NCI-H1417 treated with DMSO at 0.1 percent for 48 hours (cell line): ENCODE measurements around the gene METTL21A.

Experiments
- DNase-seq: peaks from one replicate; lab custom pipeline; 2025; lab: John Stamatoyannopoulos, UW

The METTL21A gene

DNA sequence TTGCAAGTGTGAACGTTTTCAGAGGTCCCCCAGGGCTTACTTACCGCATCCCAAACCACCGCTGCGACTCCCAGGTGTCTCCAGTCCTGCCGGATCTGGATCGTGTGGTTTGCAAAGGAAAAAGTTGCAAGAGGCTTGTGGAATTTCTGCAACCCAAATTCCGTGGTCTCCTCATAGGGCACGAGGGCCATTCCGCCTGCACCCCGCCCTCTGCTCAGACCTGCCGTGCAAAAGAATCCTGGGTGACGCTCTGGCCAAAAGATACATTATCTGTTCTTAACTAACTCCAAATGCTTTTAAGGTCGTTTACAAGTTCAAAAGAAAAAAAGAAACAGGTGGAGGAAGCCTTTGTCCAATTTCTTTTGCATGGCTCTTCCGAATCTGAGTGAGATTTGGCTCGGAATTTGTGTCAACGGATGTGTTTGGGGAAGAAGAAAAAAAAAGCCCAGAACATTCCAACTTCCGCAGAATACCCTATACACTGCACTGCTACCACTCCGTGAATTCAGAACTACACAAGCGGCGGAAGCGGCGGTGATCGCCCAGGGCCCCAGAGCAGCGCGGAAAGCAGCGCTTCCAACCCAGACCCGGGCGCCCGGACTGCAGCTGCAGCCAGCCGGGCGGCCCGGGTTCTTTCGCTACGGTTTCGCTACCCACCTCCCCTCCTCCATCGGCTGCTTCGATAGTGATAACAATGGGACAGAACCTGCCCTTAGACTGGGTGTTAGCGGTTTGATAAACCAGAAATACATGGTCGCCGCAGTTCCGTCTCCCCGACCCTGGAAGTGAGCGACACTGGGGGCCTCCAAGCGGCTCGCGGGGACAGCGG, 795 bp downstream of the METTL21A start:
- no peak for DNase-seq

DNA sequence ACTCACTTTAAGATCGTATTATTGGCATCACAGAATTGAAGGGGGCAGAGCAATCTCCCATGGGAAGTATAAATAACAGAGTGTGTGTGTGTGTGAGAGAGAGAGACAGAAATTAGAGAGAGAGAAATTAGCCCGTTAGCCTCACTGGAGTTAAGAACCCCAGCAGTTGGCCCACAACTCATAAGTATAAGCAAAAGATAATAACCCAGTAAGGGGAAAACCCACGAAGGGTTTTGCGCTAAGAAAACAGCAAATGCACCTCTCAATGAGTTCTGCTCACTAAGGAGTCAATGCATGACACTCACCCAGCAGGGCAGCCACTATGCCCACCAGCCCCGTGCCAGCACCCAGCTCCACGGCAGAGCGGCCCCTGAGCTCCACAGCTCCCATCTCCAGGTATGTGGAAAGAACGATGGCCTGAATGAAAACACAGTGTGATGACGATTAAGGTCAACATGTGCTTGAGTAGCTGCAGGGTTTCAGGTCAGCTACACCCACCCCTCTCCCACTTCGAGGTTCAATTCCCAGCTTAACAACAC, 3.6 kb downstream of the METTL21A start:
- DNase-seq: no peak

DNA sequence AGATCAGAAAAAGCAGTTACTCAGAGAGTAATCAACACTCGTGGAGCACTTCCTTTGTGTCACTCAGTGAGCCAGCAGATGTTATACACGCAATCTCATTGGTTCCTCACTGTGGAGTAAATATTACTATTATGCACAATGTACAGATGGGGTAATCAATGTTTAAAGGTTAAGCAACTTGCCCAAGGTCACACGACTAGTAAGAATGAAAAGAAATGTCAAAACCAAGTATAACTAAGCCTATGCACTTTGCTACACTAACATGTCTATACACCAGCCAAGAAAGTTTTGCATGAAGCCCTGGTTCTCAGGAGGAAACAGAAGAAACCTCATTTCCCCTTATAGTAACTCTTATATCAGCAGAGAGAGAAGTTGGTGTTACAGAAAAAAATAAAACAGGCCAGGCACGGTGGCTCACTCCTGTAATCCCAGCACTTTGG, 5.4 kb downstream of the METTL21A start:
- DNase-seq: no peak

DNA sequence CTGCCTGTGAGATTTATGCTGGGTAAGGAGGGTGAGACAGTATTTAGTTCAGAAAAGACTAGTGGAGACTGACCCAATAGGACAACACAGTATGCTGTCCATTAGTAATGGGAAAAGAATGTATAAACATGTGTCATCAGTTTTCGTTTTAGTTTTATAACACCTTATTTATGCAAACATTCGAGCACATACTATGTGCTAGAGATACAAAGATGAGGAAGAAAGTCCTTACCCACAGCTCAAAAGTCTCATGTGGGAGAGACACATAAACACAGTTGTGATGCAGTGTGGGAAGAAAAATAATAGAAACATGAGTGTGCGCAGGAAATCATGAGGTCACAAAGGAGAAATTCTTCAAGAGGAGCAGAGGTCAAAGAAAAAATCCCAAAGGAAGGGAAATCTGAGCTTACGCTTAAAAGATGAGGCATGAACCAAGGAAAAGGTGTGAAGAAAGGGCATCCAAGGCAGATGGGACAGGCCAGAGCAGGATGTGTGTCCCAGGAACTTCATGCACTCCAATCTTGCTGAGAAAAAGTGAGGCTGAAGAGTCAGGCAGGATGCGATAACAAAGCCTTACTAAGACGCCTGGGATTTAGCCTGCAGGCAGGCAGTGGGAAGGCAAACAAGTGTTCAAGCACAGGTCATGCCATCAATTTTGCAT, 8.1 kb downstream of the METTL21A start:
- no peak for DNase-seq

DNA sequence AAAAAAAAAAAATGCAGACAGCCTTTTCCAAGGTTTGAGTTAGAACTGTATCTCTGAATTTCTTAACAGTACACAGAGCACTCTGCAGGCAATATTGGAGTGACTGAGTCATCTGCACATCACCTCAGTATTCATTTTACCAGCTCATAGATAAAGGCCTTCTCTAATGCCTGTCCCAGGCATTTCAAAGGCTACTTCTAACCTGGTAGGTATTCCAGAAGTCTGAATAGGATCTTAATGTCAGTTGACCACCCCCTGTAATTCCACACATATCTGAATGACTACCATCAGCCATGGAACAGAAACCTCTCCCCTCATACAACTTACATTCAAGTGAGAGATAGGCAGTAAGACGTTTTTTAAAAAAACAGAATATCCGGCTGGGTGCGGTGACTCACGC, 9.0 kb downstream of the METTL21A start:
- DNase-seq: no peak

DNA sequence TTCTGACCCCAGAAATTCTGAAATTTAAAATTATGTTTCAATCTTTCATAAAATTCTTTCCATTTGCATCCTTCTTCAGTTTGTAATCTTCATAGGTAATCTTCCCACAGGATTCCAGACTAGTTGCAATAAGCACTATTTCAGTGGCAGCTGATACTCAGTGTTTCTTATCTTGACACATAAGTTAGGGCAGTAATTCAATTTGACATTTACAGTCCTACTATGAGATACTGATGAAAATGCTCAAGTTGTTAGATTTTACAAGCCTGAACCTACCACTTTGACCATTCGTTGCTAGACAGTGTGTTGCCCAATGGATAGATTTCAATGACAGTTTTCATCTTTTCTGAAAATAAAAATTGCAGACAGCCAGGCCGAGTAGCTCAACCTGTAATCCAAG, 10.4 kb downstream of the METTL21A start:
- no peak for DNase-seq

DNA sequence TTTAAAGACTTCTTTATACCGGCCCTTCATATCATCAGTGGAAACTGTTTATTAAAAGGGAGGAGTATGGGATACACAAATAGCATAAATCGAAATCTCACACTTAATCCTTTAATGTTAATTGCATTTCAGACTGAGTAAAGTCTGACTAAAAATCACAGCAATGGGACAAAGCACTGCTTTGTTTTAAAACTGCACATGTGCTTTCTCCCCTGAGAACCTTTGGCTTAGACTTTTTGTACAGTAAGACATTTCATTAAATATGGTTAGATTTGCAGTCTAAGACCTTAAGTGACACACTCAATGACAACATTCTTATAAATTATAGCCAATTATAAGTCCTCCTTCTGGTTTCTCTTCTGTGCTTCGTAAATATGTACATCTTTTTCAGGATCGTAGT, 12.5 kb downstream of the METTL21A start:
- no peak for DNase-seq

DNA sequence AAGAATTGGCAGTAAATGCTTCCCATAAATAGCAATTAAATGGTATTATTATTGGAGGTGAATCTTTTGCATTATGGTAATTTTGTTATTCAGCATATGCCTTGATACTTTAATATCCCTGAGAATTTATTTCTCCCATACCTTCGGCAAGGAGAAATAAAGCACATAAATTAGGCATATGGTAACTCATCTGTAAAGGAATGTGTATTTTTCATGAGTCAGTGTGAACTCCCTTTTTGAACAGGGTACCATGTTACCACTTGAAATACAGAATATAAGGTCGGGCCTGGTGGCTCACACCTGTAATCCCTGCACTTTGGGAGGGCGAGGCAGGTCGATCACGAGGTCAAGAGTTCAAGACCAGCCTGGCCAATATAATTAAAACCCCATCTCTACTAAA, 18.4 kb downstream of the METTL21A start:
- DNase-seq: no peak

DNA sequence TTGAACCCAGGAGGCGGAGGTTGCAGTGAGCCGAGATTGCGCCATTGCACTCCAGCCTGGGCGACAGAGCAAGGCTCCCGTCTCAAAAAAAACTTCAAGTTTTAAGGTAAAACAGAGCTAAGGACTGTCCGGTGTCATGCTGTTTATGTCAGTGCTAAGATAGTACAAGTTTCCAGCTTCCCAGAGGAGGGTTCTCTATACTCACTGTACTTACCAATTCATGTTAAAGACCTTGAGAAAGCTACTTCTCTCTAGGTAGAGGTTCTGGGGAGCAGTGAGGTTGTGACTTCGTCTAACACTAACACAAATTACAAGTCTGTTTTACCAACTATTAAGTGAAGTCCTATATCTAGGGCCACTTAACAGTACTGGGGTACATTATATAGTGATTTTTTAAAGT, 18.8 kb downstream of the METTL21A start:
- DNase-seq: no peak

DNA sequence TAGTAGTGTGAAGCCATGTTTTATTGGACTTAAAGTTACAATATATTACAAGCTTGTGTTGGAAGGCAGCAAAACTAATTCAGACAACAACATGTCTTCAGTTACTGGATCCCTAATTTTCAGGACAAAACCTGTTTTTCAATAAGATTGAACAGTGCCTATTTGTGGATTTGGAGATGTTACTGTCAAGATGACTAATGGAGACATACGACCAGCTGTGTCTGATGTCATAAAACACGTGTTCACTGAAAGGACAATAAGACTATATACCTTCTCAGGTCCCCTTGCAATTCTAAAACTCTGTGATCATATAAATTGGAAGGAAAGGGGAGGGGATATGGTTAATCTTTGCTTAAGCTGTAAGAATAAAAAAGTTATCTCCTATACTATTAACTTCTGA, 21.7 kb downstream of the METTL21A start:
- DNase-seq: no peak

DNA sequence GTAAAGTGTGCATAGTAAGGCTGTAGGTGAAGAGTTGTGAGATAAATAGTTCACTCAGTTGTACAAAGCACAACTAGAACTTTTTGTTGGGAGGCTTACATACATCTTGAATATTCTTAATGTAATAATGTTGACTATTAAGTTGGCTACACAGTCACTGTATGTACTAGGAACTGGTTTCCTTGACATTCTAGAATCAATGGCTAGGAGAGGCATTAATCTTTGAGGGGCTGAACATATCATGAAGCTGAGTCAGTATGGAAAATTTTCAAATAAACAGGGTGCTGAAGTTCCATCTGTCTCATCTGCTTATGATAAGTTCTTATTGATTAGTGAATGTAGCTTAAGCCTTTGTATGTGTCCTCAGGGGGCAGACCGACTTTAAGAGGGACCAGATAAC, 23.4 kb downstream of the METTL21A start:
- no peak for DNase-seq

DNA sequence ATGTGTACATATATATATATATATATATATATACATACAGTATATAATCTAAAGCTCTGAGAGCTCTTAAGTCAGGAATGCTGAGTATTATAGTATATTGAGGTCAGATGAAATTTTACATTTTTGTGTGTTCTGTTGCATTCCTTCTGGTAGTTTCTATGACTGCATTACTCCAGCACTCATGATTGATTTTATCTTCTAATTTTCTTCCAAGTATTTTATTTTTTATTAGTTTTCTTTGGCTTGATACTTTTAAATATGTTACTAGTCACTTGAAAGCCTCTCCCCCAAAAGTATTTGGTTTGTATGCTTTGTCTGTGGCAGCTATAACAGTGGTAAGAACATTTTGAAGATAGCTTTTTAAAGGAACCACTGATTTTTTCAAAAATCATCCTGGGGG, 25.0 kb downstream of the METTL21A start:
- DNase-seq: no peak

DNA sequence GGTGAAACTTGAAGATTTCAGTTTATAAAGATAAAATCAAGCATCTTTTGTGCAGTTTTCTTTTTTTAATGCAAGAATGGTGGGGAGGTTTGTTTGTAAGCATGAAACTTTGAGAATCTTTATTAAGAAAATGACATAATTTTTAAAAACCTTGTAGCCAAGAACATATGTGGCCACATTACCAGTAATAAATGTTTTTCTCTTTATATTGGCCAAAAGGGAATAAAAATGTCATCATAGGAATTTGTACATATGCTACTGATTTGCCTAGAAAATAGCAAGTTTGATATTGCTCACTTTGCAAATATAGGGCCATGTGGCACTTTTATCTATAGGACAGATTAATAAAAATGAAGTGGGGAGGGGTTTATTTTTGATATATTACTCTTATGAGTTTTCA, 25.6 kb downstream of the METTL21A start:
- no peak for DNase-seq

DNA sequence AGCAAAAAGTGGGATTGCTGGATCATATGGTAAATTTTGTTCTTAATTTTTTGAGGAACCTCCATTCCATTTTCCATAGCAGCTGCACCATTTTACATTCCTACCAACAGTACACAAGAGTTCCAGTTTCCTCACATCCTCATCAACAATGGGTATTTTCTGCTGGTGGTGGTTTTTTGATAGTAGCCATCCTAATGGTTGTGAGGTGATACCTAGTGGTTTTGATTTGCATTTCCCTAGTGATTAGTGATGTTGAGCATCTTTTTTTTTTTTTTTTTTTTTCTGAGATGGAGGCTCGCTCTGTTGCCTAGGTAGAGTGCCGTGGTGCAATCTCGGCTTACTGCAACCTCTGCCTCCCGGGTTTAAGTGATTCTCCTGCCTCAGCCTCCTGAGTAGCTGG, 30.5 kb downstream of the METTL21A start:
- no peak for DNase-seq

DNA sequence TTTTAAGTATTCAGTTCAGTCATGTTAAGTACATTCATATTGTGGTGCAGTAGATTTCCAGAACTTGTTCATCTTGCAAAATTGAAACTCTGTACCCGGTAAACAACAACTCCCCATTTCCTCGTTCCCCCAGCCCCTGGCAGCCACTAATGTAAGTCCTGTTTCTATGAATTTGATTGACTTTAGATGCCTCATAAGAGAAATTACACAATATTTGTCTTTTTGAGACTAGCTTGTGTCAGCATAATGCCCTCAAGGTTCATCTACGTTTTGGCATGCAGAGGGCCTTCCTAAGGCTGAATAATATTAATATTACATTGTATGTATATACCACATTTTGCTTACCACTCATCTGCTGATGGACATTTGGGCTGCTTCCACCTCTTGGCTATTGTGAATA, 30.9 kb downstream of the METTL21A start:
- no peak for DNase-seq

DNA sequence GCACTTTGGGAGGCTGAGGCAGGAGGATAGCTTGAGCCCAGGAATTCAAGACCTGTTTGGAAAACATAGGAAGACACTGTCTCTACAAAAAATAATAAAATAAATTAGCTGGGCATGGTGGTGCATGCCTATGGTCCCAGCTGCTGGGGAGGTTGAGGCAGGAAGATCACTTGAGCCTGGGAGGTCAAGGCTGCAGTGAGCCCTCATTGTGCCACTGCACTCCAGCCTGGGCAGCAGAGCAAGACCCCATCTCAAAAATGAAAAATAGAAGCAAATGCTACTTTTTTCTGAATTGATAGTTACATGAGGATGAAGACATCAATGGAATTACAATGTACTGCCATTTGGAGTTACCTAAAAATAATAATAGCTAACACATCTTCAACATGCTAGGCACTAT, 31.9 kb downstream of the METTL21A start:
- DNase-seq: no peak

DNA sequence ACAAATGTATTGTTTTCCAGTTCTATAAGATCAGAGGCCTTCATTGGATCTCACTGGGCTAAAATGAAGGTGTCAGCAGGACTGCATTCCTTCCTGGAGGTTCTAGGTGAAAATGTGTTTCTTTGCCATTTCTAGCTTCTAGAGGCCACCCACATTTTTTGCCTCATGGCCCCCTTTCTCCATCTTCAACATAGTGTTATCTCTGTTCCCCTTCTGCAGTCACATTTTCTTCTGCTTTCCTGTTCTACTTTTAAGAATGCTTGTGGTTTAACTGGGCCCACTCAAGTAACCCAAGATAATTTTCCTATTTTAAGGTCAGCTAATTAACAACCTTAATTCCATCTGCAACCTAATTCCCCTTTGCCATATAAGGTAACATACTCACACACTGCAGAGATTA, 36.1 kb downstream of the METTL21A start:
- no peak for DNase-seq

DNA sequence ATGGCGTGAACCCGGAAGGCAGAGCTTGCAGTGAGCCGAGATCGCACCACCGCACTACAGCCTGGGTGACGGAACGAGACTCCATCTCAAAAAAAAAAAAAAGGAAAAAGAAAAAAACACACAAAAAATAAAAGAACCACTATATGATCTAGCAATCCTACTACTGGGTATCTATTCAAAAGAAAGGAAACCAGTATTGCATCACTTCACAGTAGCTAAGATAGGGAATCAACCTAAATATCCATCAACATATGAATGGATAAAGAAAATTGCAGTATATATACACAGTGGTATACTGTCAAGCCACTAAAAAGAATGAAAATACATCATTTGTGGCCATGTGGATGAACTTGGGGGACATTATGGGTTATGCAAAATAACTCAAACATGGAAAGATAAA, 37.9 kb downstream of the METTL21A start:
- no peak for DNase-seq

DNA sequence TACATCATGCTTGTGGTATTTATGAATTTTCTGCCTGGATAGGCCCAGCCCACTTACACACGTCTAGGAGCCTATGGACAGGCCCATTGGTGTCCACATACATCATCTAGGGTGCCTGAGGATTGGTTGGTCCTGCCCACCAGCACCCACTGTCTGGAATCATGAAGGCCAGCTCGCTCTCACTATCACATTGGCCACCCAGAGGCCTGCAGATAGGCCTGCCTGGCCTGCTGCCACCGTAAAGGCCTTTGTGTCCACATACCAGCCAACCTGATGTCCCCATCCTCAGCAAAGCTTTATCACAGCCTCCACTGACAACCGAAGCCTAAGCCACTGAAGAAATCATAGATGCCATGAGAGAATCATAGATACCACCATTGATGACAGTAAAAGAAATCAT, 40.2 kb downstream of the METTL21A start:
- DNase-seq: no peak

DNA sequence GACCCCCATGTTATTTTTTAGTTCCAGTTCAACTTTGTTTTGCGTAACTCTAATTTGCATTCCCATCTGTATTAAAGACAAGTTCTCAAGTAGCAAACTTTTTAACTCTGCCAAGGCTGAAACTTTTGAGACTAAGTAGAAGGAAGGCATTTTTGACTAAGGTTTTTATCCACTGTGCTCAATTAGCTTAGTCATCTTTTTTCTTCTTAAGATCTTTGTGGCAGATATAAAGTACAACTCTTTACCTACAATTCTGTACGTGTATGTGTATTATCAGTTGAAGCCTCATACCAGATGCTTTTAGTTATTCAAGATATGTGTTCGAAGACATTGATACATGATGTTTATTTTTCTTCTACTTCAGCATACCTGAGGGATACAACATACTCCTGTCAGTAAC, 53.8 kb downstream of the METTL21A start:
- no peak for DNase-seq

DNA sequence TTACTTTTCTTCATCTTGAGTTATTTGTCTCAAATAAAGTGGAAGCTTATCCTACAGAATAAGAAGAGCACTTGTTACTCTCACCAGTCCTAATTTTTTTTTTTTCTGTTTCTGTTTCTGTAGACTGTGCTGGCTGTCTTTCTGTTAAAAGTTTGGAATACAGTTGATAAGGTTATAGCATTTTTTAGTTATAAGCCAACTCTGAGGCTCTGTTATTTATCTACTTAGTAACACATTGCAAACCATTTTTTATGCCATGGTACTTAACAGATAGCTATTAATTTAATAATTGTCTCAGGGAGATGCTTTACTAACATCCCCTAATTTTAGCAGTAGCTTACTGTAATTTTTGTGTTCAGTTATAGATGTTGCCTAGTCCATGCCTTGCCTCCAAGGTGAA, 57.5 kb downstream of the METTL21A start:
- DNase-seq: no peak

DNA sequence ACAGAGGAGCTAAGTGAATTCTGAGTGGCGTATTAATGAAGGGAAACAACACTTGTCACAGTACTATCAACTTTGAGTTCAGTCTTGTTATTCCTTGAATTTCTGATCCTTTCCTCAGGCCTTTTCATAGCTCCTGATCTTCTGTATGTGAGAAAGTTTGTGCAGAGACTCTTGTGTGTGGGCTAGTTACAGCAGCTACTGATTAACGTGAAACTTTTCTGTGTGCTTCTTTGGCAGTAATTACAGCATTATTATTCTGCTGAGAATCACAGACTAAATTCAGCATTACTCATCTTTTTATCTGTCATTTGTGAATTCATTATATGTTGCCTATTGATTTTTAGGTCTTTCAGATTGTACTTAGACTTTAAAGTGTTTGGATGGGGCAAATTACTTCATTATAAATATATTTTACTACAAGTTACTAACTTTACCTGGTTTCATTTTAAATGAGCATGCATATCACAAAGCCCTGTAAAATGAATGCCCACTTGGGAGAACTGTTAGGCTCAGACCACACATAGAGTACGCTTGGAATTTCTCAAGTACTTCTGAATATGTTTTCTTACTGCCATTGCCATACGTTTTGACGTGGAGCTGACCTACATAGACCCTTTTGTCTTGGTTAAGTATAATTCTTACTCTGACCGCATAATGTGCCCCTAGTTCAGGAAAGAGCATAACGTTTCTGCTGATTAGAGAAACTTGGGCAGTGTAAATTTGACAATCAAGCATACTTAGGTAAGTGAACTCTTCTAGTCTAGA, 59.3 kb downstream of the METTL21A start:
- DNase-seq: no peak
